ENCODE results near the gene ALDH1L1.

ALDH1L1 gene

DNA sequence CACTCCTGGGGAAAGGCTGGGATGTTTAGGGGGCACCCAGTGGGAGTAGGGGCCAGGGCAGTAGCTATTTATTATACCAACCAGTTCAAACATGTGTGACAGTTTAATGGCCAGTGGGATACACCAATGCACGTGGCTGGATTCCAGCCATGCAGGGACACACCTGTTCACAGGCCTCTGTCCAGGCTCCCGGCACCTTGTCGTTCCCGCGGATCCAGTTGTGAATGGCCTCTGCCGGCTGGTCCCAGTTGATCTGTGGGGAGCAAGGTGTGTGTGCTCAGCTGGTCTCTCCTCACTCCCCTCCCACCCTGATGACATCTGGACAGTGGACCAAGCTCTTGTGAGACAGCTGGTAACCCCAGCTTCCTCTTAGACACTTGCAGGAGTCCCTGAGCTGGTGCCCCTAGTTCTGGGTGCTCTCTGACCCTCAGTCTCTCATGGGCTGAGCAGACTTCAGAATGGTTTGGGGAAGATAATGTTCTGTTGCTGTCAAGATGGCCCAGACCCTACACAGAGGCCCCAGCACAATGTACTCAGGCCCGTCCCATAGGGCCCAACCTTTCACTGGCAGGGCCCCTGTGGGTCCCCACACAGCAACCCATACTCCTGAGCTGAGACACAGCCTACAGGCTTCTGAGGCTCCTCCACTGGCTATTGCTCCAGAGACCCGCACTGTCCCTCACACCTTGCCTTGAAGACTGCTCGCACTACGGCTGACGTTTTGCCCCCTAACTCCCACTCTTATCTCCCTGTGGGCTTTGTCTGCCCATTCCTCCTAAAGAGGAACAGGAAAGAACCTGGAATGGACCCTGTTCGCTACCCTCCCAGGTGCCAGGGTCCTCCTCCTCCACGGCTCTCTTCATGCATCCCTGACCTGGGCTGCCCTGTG lies 25.8 kb downstream of the ALDH1L1 start:
- no peak for DNase-seq (ENCODE audit: low read depth in 2 of 2)

DNA sequence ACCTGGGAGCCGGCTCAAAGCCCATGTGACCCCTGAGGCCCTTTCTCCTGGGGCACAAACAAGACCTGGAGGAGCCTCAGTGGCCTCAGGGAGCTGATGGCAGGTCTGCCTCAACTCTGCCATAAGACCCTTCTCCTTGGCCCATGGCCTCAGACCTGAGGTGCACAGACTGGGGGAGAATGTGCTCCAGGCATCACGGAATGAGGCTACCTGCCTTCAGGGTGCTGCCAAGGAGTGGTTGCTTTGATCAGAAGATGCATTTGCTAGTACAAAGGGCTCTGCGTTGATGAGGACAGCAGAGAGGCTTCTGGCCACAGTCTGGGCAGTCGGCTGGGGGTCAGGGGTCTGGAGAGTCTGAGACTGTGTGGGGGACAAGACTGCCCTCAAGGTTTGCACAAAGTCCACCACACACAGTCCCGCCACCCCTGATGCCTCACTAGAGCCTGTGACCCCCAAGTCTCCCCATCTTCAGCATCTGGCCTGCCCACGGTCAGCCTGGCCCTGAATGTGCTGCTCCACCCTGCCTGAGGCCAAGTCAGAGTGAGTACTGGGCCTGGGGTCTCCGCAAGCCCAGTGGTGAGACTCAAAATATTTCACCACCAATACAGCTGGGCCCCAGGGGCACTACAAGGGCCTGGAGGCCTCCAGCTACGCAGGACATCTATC lies 26.6 kb downstream of the ALDH1L1 start:
- DNase-seq (ENCODE audit: low read depth in 2 of 2), result no peak

DNA sequence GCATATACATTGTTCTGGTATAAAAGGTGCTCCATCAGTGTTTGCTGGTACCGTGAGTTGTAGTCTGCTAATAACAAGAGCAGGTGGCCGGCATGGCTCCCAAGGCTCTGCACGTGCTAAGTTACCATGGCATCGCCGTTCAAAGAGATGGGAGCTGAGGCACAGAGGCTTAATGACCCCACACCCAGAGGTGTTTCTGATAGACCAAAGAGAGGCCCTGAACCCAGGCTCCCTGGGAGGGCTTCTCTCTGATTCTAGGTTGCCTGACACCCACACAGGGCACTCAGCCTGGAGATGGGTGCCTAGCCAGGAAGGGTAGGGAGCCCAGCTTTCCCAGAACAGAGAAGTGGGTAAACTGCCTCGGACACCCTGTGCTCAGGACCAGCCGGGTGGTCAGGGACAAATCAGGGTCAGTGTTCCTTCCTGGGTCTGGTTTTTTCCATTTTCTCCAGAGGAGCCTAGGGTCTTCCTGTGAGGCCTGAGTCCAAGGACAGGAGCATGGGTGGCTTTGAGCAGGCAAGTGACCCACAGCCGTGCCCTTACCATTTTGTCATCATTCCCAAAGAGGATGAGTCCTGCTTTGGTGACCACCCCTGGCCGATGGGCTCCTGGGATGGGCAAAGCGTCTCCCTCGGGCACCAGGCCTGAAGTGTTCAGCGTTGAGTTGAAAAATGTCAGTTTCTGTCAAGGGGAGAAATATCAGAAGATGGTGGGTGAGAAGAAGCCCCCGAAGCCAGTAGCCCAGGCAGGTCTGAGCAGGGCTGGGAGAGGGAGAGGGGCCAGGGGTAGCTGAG lies 27.3 kb downstream of the ALDH1L1 start:
- DNase-seq (ENCODE audit: low read depth in 2 of 2), result no peak

DNA sequence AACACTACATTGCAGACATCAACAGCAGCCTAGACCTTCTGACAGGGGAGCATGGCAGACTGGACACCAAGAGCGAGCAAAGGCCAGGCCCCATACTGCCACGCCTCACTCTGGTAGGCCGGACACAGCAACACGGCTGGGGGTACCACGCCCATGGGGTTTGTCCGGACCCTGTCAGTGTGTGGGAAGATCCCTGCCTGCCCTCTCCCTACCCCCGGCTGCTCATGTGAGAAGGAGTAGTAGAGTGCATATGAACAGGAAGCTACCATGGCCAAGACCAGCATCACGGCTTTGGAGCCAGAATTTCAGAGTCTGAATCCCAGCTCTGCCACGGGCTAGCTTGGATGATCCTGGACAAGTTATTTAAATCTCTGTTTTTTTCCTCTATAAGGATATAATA lies 27.9 kb downstream of the ALDH1L1 start:
- no peak for DNase-seq (ENCODE audit: low read depth in 2 of 2)

DNA sequence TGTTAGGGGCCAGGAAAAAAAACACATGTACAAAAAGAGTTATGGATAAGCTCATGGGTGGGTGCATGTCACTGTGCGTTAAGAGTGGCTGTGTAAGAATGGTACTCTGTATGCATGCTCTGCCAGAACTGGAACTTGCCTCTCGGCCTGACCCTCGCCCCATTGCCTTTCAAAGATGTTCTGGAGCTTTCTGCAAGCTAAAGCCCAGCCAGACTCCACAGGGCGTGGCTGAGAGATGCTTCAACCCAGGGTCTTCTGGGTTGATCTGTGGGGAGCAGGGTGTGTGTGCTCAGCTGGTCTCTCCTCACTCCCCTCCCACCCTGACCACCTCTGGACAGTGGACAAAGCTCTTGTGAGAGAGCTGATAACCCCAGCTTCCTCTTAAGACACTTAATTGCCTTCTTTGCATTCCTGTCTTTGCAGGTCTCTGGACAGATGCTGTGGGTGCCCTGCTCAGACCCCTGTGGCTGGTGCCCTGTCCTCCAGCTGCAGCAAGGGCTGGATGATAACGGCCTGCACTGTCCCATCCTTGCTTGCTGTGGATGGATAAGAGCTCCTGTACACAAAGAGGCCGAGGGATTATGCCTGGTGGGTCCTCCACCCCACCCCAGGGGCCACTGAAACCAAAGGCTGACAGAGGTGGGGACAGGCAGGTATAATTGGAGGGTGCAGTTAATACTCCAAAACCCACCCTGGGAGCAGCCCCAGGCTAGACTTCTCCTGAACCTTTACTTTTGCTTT lies 28.7 kb downstream of the ALDH1L1 start:
- DNase-seq (ENCODE audit: low read depth in 2 of 2), result no peak

DNA sequence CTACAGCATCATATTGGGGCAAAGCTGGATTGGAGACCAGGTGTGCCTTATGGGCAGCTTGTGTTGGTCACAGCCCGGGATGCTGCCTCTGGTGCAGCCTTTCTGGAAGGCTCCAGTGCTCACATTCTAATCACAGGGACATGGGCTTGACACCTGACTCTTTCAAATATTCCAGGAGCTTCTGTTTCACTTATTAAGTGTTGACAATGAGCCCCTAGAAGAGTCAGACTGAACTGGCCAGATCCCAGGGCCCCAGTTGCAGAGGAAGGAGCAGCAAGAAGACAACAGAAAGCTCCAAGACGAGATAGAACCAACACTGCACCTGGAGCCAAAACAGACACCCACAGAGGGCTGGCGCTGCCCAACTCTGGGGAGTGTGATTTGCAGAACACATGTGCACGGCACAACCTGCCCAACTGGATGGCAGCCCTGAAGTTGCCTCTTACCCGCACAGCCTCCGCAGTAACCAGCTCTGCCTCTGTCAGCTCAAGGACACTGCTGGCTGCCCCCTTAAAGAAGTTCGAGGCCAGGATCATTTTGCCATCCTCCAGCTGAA lies 30.3 kb downstream of the ALDH1L1 start:
- DNase-seq (ENCODE audit: low read depth in 2 of 2), result no peak

DNA sequence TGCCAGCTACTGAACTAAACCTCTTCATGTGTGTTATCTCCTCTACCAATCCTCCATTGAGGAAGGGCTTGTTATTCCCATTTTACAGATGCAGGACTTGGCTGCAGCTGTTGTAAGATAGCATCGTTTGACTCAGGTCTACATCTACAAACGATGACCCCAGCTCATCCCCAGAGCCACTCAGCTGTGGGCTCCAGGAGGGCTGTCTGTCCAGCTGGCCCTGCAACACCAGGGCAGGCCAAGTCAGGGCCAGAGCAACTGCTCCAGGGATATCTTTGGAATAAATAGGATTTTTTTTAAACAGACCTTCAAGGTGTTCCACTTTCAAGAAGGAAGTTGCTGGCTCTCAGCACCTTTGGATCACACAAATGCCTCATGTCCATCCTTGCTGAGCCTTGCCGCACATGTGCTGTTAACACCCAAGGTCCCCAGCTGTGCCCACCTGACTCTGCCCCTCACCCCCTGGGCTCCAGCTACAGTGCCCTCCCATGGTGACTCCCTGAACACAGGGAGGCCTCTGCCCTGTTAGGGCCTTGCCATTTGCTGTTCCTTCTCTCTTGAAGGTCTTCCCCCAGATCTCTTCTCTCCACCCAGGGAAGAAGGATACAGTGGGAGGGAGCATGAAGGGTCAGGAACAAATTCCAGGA lies 31.0 kb downstream of the ALDH1L1 start:
- no peak for DNase-seq (ENCODE audit: low read depth in 2 of 2)

DNA sequence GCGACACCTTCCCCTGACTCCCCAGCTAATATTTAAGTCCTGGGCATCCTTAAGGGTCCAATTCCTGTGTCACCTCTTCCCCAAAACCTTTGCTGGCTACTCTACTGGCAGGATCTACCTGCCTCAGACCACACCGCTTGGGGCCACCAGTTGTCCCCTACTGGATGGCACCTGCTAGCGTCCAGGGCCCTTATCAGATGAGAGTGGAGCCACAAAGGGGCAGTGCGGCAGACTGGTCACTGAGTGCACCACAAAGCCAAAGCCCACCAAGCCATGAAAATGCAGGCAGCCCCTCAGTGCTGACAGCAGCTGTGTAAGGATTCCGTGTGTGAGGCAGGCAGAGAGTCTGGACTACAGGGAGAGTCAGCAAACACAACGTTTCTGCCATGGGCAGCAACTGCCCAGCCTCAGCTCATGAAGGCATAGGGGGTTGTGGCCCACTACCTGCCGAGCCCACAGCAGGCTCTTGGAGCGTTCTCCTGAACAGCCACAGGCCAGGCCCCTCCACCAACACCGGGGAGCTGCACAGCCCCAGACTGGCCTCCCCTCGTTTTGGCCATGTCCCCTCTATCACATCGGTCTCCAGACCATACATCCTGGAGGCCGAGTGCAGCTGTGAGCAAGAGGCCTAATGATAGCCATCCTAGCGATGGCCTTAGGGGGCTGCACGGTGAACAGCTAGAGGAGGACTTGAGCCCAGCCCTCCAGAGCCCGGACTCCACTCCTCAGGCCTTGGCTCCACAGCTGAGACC lies 32.3 kb downstream of the ALDH1L1 start:
- DNase-seq (ENCODE audit: low read depth in 2 of 2), result no peak

DNA sequence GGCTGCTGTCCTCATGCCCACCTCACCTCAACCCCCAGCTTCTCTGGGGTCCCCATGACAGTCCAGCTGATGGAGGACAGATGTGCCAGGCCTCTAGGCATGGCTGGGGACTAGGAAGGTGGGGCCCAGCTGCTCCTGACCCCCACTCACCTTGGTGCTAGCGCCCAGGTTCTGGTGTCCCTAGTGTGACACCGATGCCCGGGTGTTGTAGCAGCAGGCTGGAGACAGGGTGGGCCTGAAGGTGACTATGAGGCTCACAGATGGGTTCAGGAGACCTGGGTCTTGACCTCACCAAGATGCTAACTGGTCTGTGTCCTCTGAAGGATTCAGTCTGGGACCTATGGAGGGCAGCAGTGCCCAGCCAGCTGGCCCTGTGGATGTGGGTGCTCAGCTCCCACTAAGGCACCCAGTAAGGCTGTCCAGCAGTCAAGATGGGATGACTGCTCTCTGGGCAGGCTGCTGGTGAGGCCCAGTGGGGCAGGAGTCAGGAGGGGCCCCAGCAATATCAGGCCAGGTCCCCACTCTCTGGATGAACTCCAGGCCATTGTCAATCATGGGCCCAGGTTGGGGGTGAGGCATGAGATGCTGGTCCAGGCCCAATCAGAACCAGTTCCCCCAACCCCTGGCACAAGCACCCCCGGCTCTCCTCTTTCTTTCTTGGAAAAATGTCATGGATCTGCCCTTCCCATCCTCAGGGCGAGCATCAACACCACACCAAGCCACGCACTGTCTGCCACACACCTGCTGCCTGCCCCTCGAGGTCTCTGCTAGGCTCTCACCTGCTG lies 33.0 kb downstream of the ALDH1L1 start:
- DNase-seq (ENCODE audit: low read depth in 2 of 2), result no peak

DNA sequence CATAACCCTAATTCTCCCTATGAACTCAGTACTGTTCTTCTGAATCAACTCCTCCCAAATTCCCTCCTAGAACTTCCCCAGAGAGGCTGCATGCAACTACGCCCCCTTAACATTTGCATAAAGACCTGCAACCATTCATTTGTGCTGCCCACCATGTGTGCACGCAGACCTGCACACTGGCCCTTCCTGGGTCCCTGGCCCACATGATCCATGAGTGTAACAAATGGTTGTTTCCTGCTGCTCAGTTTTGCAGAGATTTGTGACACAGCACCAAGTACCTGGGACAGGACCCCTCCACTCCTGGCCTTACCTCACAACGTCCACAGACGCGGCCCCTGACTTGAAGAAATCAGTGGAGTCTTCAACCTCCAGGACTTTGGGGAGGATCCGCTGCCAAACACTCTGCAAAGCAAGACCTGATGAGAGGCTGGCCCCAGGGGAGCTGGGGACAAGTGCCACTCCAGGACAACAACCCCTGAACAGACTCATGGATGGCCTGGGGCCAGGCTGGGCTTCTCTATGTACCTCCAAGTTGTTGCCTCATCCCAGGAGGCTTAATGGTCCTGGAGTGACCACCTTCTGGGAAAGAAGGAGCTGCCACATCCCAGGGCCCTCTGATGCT lies 33.8 kb downstream of the ALDH1L1 start:
- DNase-seq (ENCODE audit: low read depth in 2 of 2), result no peak

DNA sequence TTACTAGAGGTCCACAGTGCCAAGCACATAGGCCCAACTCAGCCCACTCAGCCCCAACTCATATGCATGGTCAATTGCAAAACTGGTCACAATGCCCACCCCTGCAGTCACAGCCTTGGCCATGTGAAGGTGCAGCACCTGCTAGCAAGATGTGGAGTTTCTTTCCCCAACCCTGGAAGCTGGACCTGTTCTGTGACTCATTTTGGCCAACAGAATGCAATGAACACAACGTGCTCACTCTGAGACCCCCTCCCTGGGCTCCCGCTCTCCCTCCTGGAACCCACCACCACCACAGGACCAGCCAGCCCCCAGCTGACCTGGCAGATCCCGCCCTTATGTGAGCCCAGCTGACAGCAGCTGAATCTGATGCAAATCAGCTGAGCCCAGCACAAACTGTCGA lies 34.4 kb downstream of the ALDH1L1 start:
- DNase-seq (ENCODE audit: low read depth in 2 of 2), result no peak

DNA sequence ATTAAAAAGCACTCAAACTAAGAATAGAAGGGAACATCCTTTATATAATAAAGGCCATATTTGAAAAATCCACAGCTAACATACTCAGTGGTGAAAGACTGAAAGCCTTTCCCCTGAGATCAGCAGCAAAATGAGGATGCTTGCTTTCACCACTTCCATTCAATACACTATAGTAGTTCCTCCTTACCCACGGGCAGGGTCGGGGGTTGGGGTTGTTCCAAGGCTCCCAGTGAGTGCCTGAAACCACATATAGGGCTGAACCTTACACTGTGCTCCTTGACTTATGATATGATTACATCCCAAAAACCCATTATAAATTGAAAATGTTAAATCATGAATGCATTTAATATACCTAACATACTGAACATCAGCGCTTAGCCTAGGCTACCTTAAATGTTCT lies 37.7 kb downstream of the ALDH1L1 start:
- no peak for DNase-seq (ENCODE audit: low read depth in 2 of 2)

DNA sequence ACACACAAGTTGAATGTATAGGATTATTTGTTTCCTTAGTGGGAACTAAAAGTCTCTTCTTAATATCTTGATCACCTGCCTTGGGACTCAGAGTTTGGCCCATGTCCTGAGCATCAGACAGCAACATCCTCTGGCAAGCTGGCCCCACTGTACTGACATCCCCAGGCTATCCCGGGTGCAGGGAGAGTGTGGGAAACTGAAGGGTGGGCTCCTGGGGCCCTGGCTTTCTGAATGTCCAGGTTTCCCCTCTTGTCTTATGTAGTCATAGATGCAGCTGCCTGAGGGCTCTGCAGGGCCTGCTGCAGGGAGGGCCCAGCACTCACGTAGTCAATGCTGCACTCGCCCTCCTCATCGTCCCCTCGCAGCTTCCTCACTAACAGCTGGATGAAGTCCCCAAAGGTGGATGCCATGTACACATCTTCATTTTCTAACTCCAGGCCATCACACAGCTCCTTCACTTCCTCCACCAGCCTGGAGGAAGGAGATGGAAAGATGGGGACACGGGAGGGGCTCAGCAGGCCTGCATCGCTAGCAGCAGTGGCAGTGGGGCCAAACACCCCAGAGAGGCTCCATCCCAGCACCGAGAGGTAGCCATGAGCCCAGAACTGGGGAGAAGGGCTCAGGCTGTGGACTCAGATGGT lies 42.8 kb downstream of the ALDH1L1 start:
- no peak for DNase-seq (ENCODE audit: low read depth in 2 of 2)

DNA sequence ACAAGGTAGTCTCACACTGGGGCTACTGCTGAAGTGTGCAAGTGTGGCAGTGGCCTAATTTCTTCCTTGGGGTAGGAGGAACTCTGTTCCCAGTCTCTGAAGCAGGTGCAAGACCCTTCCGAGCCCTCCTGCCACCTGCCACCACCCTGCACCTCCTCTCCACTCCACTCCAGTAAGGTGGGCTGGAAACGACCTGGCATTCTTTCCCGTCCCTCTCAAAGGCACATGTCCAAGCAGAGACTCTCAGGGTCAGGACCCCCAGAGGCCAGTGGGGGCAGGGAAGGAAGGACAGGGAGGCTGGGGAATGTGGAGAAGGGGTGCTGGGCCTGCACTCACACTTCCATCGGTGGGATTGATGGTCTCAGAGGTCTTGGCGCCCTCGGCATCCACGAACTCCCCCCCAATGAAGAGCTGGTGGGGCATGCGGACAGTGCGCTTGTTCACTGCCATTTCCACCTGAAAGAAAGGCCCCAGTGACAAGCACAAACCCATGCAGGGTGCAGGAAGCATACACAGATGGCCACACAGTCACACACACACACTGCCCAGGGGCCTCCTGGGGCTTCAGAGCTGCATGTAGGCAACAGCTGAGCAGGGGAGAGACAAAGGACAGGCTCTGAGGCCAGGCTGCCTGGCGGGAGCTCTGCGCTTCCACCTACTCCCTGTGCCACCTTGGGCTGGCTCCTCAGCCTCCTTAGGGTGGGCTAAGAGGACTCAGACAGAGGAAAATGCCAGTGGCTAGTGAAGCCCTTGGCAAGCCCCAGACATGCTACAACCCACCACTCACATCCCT lies 43.8 kb downstream of the ALDH1L1 start:
- no peak for DNase-seq (ENCODE audit: low read depth in 2 of 2)

DNA sequence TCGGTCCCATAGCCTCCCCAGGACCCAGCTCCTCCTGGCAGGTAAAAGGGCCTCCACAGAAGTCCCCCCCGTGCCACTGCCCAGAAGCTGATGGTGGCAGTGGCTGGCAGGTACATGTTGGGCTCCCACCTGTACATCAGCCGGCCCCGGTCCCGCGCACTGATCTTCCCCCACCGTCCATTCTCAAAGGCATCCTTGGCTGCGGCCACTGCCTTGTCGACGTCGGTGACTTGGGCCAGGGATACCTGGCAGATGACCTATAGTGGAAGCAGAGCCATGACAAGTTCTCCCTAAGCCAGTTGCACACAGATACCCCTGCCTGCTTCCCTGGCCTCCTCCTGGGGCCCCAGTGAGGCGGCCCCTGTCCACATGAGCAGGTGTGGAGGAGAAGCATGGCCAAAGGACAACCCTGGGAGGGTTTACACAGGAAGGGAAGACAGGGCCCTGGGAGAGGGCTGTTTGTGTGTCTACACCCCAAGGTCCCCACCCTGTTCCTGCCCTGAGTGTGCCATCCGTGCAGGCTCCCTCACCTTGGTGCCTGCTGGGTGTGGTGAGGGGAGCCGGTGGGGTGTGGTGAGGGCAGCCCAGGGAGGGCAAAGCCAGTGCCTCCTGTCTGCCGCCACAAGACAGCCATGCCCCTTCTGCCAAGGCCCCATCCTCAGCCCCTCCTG lies 44.8 kb downstream of the ALDH1L1 start:
- DNase-seq (ENCODE audit: low read depth in 2 of 2), result no peak

DNA sequence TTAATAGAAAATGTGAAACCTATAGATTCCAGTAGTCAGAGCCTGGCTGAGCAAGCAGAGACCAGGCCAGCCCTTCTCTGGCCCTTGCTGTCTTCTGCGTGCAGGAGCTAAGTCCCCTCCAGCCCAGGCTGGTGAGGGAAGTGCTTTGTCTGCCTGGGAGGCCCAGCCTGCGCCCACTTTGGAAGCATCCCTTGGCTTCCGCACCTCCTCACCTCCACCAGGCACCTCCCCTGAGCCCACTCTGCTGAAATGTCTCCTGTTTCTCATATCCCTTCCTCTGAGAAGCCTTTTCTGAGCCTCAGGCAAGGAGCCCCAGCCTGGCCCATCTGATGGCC lies 45.3 kb downstream of the ALDH1L1 start:
- DNase-seq (ENCODE audit: low read depth in 2 of 2), result no peak
